Measurements from ENCODE around the gene RPS21. TPM values are rescaled to one million over a fixed set of nuclear protein-coding genes. Genes with fewer than 3 reads are reported as not detected.

Gene RPS21
- total and polyA plus RNA-seq, 9 of the 15 experiments (the other 6 are each of a cell fraction or from before 2014, with no cell fraction given), result 1,380 to 5,647 (median 3,091) TPM

- 0 out of 2 replicates have a peak, but pooled peaks have one; percentile 37 for TF ChIP-seq ARID1B (IDR thresholded peaks at IDR 0.05)
- TF ChIP-seq DNMT1 (IDR thresholded peaks at IDR 0.05), result no peak
- TF ChIP-seq POLR2A (conservative IDR thresholded peaks at IDR 0.05), result peak; percentile 79
- no peak for TF ChIP-seq ZNF512 (tag; IDR thresholded peaks at IDR 0.05)
- no peak for TF ChIP-seq ELF4 (CRISPR knock-in tag; IDR thresholded peaks at IDR 0.05)
- peak; percentile 60 for TF ChIP-seq MGA (IDR thresholded peaks at IDR 0.05)
- TF ChIP-seq MXD1 (CRISPR knock-in tag; IDR thresholded peaks at IDR 0.05; ENCODE audit: borderline replicate concordance, poor library complexity, severe bottlenecking), result no peak
- TF ChIP-seq MNT (conservative IDR thresholded peaks at IDR 0.05), result peak; percentile 55 to 69; a peak in 3 of 4 replicates
- peak; percentile 16; the same call in 1 of the 2 replicates for TF ChIP-seq EP300 (IDR thresholded peaks at IDR 0.05; ENCODE audit: low read length)
- TF ChIP-seq SOX6 (IDR thresholded peaks at IDR 0.05), result peak; percentile 36; the same call in 1 of the 2 replicates
- TF ChIP-seq CXXC5 (CRISPR knock-in tag; IDR thresholded peaks at IDR 0.05), result peak; percentile 47
- no peak for TF ChIP-seq DEAF1 (CRISPR knock-in tag; IDR thresholded peaks at IDR 0.05)
These were observed 27.8 kb upstream of the RPS21 start (continued) for GRCh38 chr20:62359043-62359490.
